HL-60/S4 treated with phorbol 12-myristate 13-acetate at 8.2 ng/mL for 4 days and 3 days (cell line): ENCODE results near the gene FEM1B.

ENCODE experiments used
- in situ Hi-C: fragments of 300-500 bp; cut with MboI; formaldehyde crosslinking; loops from 2 replicates; pipeline ENCODE4 v1.15.0; 2022; ENCODE audit warnings: low sequenced_read_pairs

The FEM1B gene

DNA sequence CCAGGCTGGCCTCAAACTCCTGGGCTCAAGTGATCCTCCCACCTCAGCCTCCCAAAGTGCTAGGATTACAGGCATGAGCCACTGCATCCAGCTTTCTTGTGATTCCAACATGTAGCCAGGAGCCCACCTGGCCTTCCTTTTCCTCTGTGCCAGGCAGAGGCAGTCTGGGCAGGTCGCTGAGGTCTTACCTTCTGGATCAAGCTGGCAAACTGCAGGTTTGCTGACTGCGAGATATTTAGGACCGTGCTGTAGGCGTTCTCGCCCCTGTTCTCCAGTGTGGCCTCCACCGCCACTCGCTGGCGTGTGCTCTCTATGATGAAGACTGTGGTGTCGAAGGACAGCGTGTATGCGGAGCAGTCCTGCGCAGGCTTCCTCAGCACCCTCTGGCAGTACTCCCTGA lies 42.5 kb downstream of the FEM1B start:
- in situ Hi-C loops, result no loop called here

DNA sequence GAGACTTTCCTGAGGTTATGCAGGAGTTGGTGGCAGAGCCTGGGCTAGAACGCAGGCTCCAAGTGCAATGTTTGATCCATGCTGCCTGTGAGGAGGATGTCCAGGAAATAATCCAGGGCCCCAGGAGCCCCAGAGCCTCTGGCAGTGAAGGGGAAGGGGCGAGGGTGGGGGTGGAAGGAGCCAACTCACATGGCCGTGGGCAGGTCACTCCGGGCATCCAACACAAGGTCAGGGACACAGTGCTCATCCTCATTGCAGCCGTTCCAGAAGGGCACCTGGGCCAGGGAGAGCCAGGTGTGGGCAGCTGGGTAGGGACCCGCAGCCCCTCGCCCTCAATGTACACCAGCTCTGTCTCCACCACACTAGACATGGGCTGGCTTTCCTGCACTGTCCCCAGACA lies 43.7 kb downstream of the FEM1B start:
- in situ Hi-C loops, result no loop called here

DNA sequence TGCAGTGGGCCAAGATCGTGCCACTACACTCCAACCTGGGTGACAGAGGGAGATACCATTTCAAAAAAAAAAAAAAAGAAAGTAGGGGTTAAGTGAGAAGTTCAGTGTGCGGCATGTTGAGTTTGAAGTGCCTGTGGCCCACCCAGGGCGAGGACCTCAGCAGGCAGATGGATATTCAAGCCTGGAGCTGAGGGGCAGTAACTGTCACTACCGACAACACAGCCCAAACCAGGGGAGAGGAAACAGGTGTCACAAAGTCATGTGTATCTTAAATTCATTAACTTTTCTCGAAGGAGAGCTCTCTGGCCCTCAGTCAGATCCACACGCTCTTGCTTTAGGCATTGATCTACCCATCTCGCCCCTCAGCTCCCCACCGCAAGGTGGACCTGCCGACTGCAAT lies 45.3 kb downstream of the FEM1B start:
- in situ Hi-C loops, result no loop called here

DNA sequence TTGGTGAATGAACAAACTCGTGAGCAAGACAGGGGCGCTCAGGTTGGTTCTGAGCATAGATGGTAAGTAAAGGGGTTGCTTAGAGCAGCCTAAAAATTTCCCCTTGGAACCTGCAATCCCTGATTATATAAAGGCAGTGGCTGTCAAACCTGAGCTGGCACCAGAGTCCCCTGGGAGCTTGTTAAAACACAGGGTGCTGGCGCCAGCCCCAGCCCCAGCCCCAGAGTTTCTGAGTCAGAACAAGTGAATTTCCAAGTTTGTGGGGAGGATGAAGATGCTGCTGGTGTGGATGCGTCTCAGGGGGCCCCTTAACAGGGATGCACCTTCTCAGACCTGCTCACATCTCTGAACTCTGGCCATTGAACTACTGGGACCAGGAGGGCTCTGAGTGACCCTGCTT lies 48.2 kb downstream of the FEM1B start:
- in situ Hi-C loops, result no loop called here

DNA sequence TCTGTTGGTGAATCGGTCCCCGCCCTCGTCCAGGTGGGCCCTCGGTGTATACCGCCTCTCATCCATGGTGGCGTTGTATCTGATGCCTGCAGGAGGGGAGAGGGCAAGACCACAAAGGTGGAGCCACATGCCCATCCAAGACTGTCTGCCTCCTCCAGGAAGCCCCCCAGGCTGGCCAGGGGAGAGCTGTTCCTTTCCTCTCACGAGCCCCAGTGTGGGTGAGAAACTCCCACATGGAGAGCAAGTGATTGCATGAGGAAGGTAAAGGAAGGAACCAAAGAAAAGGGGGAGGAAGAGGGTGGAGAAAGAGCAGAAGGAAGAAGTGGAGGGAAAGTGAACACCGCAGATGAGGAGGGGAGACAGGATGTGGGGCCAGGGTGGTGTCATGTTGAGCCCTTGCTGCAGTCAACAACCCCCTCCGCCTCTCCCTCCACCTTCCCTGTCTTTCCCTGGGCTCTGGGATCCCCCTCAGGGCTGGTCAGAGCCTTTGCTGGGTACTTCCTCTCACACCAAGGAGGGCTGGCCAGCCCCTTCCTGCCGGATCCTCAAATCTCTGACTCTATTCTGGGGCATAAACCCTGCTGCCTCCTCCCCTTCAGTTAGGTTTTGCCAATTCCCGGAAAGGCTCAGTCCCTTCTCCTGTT lies 49.3 kb downstream of the FEM1B start:
- in situ Hi-C loops, result no loop called here

DNA sequence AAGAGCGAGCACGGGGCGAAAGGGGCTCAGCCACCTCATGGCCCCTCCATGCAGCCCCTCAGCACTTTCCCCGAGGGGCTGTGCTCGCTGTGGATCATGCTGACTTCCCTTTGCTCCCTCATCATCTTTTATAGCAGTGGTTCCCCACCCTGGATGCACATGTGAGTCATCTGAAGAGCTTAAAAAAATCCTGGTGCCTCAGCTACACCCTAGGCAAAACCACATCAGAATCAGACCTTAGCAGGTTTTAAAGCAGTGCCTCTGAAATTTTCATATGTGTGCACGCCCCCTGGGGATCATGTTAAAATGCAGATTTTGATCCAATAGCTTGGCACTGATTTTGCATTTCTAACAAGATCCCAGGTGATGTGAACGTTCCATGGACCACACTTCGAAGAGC lies 50.9 kb downstream of the FEM1B start:
- in situ Hi-C loops, result no loop called here

DNA sequence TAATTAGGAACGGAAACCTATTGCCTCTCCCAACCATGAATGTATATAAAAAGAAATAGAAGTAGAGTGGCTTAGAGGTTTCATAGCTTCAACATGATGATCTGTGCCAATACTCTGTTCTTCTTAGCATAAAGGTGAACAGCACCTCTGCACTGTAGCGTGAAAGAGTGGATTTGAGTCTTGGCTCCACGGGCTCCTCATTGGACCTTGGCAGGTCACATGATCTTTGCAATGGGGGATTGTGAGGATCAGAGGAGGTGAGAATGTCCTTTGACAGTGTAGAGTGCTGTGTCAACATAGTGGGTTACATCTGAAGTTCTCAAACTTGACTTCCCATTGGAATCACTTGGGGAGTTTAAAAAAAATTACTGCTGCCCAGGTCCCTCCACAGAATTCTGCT lies 51.4 kb downstream of the FEM1B start:
- in situ Hi-C loops, result no loop called here

DNA sequence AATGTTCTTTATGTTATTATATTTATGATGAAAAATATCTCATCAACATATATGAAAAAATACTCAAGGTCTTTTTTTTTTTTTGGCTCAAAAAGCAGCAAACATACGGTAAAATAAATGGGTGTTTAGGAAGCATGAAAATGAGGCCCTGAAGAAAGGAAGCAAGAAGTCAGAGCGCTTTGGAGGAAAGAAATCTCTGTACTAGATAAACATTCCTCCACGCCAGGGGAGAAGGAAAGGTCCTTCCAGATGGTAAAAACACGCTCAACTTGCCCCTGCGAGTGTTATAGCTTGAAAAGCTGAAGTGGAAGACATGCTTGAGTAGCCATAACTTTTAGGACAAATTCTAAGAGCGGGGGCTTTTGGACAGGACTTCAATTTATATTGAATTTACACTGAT lies 52.9 kb downstream of the FEM1B start:
- in situ Hi-C loops, result no loop called here

DNA sequence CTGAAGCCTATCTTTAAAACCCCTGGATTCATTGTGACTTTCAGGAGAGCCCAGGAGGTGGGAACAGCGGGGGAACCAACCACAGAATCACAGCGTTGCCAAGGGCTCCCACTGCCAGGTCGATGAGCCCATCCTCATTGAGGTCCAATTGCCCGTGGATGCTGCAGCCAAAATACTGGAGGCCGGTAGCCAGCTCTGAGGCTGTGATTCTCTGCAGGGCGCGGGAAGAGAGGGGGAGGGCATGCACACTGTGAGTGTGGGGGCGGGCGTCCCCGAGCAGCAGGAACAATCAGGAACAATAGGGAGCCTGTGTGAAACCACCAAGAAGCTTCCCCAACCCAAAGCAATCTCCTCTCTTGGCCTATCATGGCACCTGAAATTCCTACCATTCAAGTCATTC lies 53.4 kb downstream of the FEM1B start:
- in situ Hi-C loops, result no loop called here

DNA sequence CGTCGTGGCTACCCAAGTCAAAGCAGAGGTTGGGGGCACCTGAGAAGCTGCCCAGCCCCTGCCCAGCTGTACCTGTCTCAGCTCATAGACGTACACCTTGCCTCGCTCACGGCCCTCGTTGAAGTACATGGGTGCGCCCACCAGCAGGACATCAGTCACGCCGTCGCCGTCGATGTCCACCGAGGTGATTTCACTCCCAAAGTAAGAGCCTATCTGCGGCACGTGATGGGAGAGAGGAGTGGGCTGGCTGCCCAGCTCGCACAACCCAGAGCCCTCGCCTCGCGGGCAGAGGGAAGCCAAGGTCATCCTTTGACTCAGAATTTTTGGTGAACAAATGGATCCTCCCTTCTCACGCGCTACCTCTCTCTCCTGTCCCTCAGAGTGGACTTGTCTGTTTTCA lies 54.7 kb downstream of the FEM1B start:
- in situ Hi-C loops, result no loop called here

DNA sequence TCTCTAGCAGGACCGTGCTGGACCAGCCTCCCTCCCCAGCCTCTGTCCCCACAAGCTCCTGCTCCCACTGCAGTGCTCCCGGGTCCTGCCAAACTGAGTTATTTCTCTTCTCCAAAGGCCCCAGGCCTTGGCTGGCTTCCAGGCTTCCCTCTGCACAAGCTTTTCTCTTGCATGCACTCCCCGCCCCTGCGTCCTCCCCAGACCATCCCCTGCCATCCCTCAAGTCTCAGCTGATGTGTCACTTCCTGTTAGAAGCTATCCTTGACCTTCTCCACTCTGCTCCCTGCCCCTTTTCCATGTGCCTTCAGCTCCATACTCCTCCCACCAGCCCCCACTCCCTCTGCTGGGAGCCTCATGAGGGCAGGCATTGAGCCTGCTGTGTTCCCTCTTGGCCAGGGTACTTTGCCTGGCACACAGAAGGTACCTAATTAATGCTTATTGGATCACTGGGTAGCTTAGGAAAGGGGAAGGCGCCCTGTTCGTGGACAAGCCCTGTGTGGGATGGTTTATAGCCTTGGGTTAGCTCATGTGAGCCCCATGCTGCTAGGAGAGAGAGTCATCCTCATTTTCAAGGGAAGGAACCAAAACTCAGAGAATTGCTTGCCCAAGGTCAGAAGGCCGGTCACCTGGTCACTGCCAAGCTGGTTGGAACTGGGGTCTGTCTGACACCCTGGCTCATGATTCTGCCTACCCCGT lies 56.4 kb downstream of the FEM1B start:
- in situ Hi-C loops, result no loop called here

DNA sequence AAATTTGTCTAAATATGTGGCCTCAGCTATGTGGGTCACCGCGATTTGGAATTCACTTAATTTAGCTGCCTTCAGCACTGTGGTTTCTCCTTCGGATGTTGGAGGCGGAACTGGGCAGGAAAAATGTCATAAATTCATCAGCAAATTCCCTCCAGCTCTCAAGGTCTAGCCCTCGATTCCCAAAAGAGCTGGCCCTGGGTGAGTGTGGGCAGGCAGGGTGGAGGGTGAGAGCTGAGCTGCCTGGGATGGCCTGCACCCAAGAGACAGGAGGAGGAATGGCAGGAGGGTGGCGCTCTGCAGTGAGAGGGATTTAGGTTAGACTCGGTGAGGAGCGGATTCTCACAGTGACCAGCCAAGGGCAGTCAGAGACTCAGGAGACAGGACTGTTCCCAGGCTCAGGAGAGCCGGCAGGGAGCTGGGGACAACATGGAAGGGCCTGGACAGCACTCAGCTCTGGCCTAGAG lies 57.1 kb downstream of the FEM1B start:
- in situ Hi-C loops, result no loop called here

DNA sequence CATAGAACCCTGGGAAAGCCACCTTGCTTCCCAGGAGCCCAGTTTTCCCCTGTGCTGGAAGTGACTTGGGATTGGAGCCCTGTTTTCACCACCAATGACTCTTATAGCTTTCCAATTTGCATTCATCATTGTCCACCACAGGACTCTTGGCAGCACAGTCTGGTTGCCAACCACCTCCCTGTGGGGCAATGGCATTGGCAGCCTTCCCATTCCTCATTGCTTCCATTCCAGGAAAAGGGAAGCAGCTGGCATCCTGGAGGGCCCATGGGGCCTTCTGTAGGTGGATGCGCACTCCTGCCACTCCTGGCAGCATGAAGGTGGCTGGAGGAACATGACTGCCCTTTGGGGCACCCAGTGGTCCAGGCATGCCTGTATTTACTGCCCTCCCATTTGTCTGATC lies 57.7 kb downstream of the FEM1B start:
- in situ Hi-C loops, result no loop called here

DNA sequence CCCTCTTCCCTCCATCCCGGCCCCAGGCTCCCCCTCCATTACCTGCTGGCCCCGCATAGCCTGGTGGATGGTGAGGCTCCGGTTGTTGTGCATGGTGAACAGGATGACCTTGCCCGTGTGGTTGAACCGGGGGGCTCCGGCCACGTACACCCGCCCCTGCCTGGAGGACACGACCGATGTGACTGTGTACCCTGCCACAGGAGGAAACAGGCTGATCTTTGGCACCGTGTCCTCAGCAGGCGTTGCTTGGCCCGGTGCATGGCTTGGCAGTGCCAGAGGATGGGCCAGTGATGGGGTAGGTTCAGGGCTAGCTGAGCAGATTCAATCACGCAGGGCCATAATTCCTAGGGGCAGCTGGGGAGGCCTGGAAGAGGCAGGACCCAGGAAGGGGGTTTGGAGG lies 58.1 kb downstream of the FEM1B start:
- in situ Hi-C loops, result no loop called here

DNA sequence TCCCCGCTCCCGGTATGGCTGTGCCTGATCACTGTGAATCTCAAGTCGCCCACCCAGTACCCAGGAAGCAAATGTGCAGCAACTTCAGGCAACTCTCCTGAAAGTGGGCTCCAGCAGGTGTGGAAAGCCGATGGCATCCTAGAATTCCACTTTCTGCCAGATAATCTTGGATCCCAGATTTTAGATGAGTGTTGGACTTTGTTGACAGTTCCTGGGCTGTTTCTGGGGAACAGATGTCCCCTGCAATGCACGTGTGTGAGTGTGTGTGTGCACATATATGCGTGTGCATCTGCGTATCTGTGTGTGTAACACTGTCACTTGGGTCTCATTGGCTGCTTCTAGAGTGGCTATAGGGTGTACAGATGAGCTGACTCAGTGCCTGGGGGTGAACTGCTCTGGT lies 59.0 kb downstream of the FEM1B start:
- in situ Hi-C loops, result no loop called here

DNA sequence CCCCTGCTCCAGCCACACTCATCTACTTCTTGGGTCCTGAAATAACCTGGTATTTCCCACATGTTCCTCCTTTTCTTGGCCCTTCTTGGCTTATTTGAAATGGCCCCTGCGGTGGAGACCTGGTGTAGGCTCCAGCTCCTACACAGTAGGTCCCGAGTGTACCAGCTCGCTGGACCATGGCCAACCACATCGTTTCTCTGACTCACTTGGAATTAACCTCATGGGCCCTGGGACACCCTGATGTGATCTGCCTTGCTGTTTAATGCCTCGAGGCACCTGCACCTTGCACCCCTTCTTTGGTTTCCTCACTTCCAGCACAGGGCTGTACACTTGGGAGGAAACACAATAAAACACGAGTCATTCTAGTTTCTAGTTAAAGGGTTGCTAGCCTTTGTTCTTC lies 60.3 kb downstream of the FEM1B start:
- in situ Hi-C loops, result no loop called here

DNA sequence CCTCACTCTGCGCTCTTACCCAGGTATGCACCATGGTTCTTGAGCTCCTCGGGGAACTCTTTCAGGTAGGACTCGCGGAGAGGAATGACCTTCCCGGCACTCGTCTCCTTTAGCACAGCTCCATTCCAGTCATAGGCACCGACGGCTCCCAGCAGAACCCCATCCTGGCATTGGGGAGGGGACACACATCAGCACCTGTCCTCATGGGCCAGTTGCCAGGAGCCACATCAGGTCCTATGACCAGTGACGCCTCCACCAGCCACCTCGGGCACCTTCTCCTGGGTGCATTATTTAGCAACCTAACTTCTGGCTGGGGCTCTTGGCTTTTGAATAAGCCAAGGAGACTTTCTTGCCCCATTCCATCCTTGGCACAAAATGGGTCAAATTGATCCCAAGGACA lies 61.9 kb downstream of the FEM1B start:
- in situ Hi-C loops, result no loop called here

DNA sequence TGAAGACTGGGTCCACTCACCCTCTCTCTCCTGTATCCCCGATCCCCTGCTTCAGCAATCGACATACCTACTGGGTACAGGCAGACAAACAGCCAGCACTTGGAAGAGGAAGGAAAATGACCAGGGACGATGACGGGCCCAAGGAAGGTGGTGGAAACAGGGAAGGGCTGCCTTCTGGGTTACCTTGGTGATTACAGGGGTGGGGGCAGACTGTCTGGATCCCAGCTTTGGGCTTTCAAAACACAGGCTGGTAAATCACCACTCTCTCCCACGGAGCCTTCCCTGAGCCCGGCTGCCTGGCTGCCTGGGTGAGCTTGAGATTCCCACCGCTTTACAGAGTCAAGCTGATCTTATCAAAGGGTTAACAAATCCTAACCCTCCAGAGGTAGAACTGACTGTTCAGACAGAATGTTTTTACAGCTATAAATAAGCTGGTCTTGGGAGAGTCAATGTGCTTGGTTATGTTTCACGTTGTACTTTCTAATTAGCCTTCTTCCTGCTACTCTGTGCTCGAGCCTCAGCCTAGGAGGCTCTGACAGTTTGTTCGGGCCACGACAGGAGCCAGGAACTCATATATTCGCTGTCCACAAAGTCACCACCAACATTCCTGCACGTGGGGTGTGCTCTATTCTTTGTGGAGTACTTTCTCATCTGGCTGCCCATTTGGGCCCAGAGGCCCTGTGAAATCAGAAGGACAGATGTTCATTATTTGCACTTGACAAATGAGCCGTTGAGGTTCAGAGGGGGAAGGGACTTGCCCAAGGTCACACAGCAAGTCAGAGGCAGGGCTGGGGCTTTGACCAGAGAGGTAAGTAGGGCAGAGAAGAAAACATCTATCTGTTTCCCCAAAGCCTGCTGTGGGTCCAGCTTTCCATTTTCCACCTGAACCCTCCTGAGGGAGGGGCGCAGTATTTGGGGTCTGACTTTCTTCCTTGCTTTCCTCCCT lies 63.5 kb downstream of the FEM1B start:
- in situ Hi-C loops, result no loop called here

DNA sequence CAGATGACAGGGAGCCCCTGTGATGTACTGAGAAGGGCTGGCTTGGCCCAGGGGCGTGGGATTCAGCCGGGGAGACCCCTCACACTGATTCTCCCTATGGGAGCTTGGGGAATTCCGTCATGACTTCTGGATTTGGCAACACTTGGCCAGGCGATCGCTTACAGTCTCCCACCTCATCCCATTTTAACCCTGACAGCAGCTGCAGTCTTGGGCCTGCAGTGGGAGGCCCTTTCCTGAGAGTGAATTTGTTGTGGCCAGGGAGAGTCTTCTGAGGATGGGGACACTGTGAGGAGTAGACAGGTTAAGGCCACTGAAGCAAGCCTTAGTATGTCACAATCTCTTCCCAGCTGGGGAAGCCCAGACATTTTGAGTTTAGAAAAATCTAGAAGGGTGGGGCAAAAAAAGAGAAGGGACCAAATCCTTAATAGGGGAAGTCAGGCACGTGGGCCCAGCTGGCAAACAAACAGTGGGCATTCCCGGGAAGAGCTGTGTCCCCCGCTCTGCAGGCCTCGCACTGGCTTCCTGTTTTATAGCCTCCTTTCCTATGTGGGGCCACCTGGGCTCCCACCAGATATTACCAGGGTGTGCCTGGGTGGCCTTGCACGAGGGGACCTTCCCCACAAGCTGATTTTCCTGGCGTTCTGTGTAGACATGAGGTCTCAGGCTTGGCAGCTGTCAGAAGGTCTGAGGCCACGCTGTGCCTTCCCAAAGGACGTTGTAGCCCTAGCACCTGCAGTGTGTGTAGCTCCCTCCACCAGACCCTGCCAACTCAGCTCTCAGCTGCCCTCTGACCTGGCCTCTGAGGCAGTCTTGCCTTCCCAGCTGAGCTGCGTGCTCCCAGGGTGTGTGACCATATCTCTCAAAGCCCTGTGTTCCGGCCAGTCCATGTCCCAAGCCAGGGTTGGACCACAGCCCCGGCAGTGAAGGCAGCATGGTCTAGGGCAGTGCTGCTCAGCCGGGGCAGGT lies 64.5 kb downstream of the FEM1B start:
- in situ Hi-C loops, result no loop called here

DNA sequence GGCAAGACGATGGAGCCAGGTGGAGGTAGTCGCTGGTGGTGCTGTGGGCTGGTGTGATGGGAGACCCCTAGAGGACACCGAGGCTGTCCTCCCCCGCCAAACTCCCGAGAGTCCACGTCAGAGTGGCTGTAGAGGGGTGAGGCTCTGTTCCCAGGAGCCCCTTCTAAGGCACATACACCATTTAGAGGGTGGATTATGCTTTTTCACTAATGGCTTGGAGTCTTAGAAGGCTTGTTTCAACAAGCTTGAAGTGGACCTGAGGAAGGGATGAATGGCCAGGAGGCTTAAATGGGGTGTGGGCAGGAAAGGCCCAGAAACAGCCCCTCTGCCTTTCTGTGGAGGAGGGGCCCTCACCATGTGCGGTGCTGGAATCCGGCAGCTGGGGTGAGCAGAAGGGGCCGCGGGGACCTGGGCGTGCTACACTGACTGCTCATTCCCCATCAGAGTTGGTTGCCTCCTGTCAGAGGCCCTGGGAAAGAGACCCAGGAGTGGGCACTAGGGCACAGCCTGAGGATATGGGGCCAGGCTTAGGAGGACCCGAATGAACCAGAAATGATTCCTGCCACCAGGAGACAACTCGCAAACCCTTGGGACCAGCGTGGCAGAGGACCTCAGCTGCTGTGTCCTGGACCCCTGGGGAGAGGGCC lies 66.2 kb downstream of the FEM1B start:
- in situ Hi-C loops, result no loop called here
